Measurements from ENCODE around the gene ORAI2.
"Not testable (repeated sequence)": the region's sequence is repeated elsewhere in the genome, so short reads cannot be mapped to it uniquely, and the experiment has no call there.

GRCh38 chr7:102408530-102408929 lies 24.8 kb upstream of the ORAI2 start:
- TF ChIP-seq CTCF (IDR thresholded peaks at IDR 0.05; ENCODE audit: insufficient read depth, low read length); REST (IDR thresholded peaks at IDR 0.05; ENCODE audit: insufficient replicate concordance, low read depth): not testable (repeated sequence)
